NCI-H1694 (cell line): Measurements from ENCODE around the gene LRRC75B.
A peak's percentile ranks its signal among the peaks of the same experiment; 100 is the strongest.
"Not testable (repeated sequence)": the region's sequence is repeated elsewhere in the genome, so short reads cannot be mapped to it uniquely, and the experiment has no call there.

Source experiments
- DNase-seq: peaks from one replicate; lab custom pipeline; 2025; lab: John Stamatoyannopoulos, UW

The LRRC75B gene, protein sequence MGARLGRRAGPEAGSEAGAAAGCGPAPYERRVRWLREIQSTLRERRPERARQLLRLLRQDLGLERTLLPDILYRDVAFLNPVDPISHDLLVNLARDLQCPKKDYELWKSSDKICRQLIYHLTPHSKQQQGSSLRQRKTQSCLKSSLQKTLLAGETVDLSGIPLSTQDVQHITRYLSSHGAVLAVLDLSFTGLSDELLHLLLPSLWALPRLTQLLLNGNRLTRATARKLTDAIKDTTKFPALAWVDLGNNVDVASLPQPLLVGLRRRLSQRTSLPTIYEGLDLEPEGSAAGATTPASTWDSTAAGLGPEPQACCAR

DNA sequence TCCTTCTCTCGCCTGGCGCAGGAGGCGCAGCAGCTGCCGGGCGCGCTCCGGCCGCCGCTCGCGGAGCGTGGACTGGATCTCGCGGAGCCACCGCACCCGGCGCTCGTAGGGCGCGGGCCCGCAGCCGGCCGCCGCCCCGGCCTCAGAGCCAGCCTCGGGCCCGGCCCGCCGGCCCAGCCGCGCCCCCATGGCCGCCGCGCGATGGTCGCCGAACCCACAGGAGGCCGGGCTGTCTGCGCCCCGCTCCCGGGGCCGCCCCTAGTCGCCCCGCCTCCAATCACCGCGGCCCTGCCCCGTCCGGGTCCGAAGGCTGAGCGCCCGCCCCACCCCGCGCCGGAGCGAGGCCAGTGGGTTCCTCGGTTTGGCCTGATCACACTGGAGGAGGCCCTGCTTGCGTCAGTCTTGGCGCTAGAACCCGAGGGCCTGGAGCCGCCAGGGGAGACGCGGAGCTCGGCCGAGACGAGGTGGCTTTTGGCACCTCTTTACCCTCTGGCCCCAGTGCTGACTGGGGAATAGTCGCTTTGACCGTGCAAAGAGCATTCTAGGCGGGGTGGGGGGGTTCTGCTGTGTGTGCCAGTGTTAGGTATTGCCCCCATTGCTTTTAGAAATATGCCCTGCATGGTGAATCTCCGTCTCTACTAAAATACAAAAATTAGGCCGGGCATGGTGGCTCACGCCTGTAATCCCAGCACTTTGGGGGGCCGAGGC, at the start of gene LRRC75B:
LRRC75B (minus strand) TSS at position 223 of the 708 bp plus-strand sequence; CDS start at position 189, 34 bp downstream.
- DNase-seq = peak; percentile 43

DNA sequence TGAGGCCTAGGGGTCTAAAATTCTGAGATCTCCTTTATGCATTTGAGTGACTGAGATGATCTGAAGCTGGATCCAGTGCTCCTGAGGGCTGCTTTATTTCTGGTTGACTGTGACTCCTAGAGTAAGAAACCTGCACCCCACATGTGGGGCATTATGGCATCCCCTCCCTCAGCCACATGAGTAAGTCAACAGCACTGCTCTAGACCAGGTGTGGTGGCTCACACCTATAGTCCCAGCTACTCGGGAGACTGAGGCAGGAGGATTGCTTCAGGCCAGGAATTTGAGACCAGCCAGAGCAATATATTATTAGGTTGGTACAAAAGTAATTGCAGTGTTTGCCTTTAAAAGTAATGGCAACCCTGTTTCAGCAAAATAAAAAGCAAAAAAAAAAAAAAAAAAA, 49.4 kb upstream of the LRRC75B start:
- DNase-seq = not testable (repeated sequence)

DNA sequence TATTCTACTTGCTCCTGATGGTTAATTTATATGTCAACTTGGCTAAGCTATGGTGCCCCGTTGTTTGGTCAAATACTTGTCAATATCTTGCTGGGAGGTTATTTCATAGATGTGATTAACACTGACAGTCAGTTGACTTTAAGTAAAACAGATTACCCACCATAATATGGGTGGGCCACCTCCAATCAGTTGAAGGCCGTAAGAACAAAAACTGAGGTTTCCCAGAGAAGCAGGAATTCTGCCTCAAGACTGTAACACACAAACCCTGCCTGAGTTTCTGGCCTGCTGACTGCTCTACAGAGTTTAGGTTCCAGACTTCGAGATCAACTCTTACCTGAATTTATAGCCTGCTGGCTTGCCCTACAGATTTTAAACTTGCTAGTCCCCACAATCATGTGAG, 43.6 kb upstream of the LRRC75B start:
- not testable (repeated sequence) for DNase-seq

DNA sequence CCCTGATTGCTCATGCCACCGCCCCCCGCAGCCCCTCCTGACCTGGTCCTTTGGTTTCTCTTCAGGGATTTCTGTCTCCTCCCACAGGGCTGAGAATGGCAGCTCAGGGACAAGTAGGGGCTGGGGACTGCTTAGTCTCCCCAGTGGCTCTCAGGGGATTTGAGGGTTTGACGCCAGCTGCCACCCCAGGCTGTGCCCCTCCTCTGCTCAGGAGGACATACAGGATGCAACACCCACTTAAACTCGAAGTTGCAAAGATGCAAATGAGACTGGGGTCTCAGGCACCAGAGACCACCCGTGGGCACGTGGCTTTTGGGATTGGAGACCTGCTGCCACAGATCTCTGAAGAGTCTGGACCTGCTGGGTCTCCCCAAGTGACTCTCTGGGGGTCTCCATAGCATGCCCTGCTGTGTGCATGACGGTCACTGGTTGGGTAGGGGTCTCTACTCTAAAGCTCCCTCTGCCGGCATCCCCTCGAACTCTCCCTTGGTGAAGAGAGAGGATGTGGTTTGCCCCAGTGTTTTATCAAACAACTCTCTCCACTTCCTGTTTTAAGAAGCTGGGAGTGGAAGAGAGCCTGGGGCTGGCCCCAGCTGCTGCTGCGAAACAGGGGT, 42.0 kb upstream of the LRRC75B start:
- not testable (repeated sequence) for DNase-seq

DNA sequence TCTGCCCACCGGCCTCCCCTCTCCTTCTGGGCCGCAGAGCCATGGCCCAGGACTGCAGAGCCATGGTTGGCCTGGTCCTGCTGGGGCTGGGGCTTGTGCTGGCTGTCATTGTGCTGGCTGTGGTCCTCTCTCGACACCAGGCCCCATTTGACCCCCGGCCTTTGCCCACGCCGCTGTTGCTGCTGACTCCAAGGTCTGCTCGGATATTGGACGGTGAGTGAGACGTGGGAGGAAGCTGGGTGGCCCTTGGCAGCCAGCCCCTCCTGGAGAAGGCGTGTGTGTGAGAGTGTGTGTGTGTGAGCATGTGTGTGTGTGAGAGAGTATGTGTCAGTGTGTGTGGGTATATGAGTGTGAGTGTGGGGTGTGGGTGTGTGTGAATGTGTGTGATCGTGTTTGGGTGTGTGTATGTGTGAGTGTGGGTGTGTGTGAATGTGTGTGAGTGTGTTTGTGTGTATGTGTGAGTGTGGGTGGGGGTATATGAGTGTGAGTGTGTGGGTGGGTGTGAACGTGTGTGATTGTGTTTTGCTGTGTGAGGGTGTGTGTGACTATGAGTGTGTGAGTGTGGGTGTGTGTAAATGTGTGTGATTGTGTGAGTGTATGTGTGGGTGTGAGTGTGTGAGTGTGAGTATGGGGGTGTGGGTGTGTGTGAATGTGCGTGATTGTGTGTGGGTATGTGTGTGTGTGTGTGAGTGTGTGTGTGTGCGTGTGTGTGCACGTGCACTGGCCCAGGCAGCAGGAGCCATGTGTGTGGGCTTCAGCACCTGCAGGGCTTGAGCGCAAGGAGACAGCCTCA, 40.6 kb upstream of the LRRC75B start:
- not testable (repeated sequence) for DNase-seq

DNA sequence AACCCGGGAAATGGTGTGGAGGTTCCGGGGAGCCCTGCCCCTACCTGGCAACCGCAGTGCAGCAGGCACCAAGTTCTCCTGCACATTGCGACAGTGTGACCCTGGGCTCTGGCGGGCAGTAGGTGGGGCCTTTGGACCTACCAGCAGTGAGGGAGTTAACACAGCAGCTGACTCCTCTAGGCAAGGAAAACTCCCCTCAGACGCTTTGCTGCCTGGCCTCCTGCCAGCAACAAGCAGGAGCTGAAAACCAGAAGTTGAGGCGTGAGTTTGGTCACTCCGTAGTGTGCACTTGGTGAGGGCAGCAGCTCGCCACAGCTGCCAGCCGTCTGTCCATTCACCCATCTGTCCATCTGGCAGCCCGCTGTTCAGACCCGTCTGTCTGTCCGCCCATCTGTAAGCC, 39.8 kb upstream of the LRRC75B start:
- DNase-seq = not testable (repeated sequence)

DNA sequence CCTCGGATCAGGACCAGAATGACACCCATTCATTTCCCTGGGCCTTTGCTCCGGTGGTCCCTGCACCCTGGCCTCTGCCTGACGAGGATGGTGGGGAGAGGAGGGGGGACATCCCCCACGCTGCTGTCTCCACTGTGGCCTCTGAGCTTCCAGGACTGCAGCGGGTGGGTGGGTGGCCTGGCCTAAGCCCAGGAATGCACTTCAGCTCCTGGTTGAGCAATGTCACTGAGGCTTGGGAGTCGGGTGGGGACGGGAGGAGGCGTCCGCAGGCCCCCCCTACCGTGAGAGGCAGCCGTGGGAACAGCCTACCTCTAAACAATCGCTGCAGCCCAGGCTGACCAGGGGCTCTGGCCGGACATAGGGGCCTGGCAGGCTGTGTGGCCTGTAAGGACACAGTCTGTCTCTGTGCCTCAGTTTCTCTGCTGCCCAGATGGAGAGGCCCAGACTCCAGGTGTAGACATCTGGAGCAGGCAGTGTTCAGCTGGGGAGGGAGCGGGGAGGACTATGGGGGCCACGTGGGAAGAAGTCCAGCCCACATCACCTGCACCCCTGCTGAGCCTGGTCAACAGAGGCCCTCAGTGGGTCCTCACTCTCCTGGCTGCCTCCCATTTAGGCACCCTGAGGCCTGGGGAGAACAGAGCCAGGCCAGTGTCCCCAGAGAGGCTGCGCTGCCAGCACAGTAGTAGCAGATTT, 38.7 kb upstream of the LRRC75B start:
- not testable (repeated sequence) for DNase-seq

DNA sequence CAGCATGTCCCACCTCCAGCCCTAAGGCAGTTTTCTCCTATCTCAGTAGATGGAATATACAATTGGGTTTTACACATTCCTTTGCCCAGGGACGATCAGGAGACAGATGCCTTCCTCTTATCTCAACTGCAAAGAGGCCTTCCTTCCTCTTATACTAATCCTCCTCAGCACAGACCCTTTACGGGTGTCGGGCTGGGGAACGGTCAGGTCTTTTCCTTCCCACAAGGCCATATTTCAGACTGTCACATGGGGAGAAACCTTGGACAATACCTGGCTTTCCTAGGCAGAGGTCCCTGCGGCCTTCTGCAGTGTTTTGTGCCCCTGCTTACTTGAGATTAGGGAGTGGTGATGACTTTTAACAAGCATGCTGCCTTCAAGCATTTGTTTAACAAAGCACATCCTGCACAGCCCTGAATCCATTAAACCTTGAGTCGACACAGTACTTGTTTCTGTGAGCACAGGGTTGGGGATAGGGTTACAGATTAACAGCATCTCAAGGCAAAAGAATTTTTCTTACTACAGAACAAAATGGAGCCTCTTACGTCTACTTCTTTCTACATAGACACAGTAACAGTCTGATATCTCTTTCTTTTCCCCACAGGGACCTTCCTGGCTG, 38.0 kb upstream of the LRRC75B start:
- DNase-seq = not testable (repeated sequence)

DNA sequence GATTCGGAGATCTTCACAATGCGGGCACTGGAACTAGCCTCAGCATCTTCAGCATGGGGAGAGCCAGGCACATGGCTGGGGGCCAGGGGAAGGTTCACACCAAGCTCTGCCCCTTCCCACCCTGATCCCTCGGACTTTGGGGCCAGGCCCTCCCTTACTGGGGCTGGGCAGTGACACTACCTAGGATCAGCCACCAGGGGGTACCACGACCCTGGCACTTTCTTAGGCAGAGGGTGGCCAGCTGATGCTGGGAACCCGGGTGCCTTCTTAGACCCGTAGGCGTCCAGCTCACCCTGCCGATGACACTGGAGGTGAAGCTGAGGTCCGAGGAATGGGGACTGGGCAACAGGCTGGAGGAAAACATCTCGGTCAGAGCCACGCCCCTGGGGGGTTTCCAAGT, 36.2 kb upstream of the LRRC75B start:
- not testable (repeated sequence) for DNase-seq

DNA sequence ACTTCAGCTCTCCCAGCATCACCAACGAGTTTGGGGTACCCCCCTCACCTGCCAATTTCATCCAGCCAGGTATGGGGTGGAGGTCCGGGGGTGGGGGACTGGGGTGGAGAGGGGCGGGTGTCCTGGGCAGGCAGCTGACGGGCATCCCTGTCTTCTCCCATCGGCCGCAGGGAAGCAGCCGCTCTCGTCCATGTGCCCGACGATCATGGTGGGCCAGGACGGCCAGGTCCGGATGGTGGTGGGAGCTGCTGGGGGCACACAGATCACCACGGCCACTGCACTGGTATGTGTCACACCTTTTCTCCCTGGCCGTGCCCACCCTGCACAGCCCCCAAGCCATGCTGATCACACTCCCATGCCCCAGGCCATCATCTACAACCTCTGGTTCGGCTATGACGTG, 35.0 kb upstream of the LRRC75B start:
- DNase-seq = not testable (repeated sequence)

DNA sequence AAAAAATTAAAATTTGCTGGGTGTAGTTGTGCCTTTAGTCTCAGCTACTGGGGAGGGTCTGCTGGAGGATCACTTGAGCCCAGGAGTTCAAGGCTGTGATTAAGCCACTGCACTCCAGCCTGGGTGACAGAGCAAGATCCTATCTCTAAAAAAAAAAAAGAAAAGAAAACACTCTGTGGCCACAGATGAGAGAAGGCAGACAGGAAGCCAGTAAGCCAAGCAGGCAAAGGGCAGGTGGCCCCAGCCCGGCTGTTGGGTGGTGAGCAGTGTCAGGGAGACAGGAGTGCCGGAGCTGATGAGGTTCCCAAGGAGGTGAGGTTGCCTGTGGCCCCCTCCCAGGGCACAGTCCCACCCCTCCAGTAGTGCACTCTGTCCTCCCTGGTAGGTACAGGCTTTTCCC, 29.7 kb upstream of the LRRC75B start:
- DNase-seq = not testable (repeated sequence)

DNA sequence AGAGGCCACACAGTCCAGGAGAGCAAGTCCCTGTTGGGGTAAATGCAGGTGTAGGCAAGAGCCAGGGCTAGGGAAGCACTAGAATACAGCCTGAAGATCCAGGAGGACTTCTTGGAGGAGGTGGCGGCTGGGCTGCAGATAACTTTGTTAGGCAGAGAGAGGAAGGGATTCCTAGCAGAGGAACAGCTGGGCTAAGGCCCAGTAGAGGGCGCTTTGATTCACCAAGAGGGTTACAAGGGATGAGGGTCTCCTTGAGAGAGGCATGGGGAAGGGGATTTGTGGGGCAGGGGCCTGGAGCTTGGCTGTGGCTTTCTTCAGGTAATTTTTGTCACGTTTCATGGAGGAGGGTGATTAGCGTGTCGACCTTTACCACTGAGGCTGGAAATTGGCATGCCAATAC, 28.4 kb upstream of the LRRC75B start:
- DNase-seq = not testable (repeated sequence)

DNA sequence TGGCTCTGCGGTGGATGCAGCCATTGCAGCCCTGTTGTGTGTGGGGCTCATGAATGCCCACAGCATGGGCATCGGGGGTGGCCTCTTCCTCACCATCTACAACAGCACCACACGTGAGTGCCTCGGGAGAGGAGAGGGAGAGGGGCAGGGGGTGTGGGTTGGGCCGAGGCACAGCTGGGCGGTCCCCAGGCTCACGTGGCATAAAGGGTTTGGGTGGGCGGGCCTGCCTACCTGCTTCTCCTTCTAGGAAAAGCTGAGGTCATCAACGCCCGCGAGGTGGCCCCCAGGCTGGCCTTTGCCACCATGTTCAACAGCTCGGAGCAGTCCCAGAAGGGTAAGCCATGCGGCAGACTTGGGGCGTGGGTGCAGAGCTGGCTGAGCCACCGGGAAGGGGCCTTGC, 21.9 kb upstream of the LRRC75B start:
- DNase-seq = not testable (repeated sequence)

DNA sequence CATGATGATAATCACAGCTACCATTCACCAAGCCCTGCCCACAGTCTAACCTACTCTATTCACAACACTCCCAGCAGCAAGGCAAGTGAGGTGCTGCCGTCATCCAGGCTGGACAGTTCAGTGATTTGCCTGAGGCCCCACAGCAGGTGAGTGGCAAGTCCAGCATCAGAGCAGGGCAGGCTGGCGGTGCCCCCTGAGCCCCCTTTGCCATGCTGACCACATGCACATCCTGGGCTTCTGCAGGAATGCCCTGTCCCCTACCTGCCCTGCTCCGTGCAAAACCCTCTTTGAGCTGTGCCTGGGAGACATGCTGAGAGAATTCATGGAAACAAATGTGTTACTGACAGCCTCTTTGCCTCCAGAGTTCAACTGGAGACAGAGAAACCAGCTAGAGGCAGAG, 17.0 kb upstream of the LRRC75B start:
- DNase-seq = not testable (repeated sequence)

DNA sequence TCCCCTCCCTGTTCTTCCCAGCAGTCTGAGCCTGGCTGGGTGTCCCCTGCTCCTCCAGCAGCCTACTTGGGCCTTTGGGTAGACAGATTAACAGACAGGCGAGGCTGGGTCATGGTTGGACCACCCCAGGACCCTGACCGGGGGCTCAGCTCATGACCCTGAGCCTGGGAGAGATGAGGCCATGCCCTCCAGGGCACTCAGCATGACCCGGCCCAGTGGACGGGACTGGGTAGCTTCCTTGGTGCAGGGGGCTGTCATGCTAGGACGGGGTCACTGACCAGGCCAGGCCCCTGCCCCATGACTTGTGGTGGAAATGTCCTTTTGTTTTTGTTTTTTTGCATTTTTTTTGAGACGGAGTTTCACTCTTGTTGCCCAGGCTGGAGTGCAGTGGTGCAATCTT, 15.5 kb upstream of the LRRC75B start:
- DNase-seq = not testable (repeated sequence)

DNA sequence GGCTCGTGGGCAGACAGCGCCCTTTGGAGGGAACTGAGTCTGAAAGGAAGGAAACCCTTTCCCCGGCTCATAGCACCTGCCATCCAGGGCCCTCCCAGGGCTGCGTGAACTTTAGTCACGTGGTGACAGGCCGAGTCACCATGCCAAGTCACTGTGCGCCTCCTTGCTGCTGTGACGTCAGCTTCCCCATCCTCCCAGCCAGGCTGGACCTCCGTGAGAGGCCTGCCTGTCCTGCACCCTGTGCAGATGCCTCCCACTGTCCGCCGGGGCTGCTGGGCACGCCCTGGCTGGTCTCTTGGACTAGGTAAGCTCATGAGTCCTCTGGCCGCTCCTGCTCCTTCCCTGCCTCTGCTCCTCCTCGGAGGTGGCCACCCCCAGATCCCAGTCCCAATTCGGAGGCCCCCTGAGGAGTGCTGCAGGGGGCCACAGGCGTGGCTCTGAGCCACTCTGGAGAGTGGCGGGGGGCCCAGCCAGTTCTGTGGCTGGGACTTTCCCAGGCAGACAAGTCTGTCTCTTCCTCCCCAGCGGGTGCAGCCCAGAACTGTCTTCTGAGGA, 14.6 kb upstream of the LRRC75B start:
- not testable (repeated sequence) for DNase-seq

DNA sequence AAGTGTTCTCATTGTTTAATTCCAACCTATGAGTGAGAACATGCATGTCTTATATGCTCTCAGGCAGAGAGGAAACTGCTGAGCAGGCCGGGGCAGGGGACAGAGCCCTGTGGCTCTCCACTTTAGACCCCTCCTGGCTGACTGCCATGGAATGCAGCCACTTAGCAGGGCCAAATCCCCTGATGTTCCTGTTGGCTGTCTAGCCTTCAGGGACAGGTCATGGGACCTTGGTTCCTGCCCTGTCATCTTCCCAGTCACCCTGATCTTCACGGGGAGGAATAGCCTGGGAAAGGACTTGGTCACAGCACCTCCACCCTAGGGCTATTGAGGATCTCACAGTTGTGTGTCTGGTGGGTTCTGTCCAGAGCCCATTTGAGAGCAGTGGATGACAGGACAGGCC, 13.5 kb upstream of the LRRC75B start:
- DNase-seq = not testable (repeated sequence)

DNA sequence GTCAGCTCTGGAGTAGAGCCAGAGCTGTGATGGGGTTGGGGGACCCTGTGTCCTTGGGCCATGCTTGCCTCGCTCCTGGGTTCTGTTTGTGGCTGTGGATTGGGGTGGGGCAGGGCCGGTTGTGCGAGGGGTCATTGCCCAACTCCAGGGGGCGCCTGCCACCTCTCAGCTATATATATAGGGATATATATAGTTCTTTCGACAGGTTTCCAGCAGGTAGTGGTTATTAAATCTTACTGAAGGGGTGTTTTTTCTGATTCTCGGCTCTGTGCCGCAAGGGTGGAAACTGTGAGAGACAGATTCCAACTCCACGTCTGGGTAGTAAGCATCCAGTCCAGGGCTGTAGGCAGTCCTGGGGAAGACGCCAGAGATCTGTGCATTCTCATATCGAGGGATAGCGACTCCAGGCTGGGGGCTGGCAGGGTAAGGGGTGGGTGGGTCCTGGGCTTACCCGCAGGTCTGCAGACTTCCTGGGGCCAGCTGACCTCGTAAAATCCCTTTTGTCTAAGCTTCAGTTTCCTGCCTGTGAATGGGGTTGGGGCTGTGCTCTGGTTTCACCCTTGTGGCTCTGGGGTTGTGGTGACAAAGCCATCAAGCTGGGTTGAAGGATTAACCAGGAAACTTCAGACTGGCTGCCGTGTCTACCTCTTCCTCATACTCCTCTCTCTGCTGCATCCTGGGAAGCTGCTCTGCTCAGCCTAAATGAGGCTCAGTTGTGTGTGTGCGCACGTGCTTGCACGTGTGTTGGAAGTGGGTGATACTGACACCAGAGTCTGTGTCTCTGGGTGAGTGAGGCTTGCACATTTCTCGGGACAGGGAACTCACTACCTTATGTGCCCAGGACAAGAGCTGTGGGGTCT, 11.1 kb upstream of the LRRC75B start:
- not testable (repeated sequence) for DNase-seq

DNA sequence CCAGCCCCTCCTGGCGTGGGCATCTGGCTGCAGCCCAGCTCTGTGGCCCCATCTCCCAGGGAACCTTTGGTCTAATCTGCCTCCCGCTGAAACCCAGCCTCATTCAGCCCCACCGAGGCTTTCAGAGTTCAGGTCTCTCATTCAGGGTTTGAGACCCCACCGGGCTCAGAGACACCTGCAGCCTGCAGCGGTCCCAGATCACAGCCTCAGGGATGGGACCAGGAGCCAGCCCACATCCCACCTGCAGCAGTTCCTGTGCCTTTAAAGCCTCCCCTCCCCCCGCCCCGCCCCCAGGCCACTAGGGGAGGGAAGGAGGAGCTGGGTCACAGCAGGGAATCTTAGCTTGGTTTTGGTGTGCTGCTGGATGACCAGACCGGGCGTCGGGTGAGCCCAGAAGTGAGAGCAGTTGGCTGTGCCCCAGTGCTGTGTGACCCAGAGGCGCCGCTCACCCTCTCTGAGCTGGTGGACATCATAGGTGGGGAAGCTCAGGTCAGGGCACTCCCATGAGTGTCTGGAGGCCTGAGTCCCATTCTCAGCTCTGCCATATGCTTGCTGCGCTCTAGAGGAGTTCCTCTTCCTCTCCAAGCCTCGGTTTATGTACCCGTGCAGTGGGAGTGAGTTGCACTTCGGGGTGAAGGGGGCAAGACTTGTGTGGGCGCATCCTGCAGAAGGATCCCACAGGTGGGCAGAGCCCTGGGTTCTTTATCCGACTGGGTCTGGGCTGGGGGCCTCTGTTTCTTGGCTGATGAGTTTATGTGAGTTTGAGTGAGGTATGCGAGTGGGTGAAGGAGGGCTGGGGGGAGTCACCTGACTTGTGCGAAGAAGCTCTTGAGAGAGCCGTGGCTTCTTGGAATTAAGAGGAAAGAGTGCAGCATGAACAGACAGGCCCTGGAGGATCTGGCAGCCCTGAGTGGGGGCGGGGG, 10.2 kb upstream of the LRRC75B start, which contains the start of gene GGT1:
GGT1 (plus strand) TSS at position 347 of the 923 bp plus-strand sequence. CDS start 7,889 bp downstream, outside the sequence.
- not testable (repeated sequence) for DNase-seq
